IMR-90 (cell line): ENCODE data around the gene FOXS1.

Experiments used
- CEBPB ChIP-seq: IDR thresholded peaks from 2 replicates; pipeline ENCODE4 v1.6.1; 2012; ENCODE audit warnings: low read depth, low read length, improper control_type of control experiment
- FOS ChIP-seq: fragments of 150-350 bp; IDR thresholded peaks from 2 replicates; pipeline ENCODE4 v1.6.1; 2016; ENCODE audit warnings: low read depth, low read length
- MAFK ChIP-seq: IDR thresholded peaks from 2 replicates; pipeline ENCODE4 v1.6.1; 2012; ENCODE audit warnings: low read depth, low read length, improper control_type of control experiment
- MAZ ChIP-seq: IDR thresholded peaks from 2 replicates; pipeline ENCODE4 v1.6.1; 2012; ENCODE audit warnings: low read depth, mild to moderate bottlenecking, low read length, improper control_type of control experiment, moderate library complexity, borderline replicate concordance
- MXI1 ChIP-seq: IDR thresholded peaks from 2 replicates; pipeline ENCODE4 v1.6.1; 2012; ENCODE audit warnings: low read depth, mild to moderate bottlenecking, low read length, moderate library complexity, borderline replicate concordance
- POLR2A ChIP-seq: IDR thresholded peaks from 2 replicates; pipeline ENCODE4 v1.6.1; 2012; ENCODE audit warnings: mild to moderate bottlenecking, low read depth, low read length
- RAD21 ChIP-seq: IDR thresholded peaks from 2 replicates; pipeline ENCODE4 v1.6.1; 2012; ENCODE audit warnings: low read length, improper control_type of control experiment
- RCOR1 ChIP-seq: IDR thresholded peaks from 2 replicates; pipeline ENCODE4 v1.6.1; 2012; ENCODE audit warnings: mild to moderate bottlenecking, low read length, improper control_type of control experiment; ENCODE audit not compliant: insufficient replicate concordance
- TF ChIP-seq, protein P1 (sequence below): conservative IDR thresholded peaks from 2 replicates; pipeline ENCODE4 v1.5.1; 2012; ENCODE audit warnings: mild to moderate bottlenecking, low read depth, low read length, improper control_type of control experiment

DNA sequence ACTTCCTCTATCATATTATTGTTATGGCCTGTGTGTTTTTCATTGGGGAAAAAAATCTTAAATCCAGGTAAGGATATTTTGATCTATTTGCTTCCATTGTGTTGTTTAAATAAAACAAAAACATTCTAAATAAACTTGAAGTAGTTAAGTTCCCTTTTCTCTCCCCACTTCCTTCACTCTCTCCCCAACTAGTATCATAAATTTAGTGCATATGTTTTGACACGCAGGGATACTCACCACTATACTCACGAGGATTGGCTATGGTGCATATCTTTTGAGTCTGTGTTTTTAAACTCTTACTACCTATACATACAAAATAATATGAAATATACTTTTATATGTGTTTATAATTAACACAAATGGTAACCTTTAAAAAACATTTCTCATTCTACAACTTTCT lies 30.3 kb upstream of the FOXS1 start:
- no peak for TF ChIP-seq MAZ
- TF ChIP-seq RAD21, result no peak
- TF ChIP-seq, protein P1, sequence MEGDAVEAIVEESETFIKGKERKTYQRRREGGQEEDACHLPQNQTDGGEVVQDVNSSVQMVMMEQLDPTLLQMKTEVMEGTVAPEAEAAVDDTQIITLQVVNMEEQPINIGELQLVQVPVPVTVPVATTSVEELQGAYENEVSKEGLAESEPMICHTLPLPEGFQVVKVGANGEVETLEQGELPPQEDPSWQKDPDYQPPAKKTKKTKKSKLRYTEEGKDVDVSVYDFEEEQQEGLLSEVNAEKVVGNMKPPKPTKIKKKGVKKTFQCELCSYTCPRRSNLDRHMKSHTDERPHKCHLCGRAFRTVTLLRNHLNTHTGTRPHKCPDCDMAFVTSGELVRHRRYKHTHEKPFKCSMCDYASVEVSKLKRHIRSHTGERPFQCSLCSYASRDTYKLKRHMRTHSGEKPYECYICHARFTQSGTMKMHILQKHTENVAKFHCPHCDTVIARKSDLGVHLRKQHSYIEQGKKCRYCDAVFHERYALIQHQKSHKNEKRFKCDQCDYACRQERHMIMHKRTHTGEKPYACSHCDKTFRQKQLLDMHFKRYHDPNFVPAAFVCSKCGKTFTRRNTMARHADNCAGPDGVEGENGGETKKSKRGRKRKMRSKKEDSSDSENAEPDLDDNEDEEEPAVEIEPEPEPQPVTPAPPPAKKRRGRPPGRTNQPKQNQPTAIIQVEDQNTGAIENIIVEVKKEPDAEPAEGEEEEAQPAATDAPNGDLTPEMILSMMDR, result no peak
- TF ChIP-seq MAFK, result no peak
- TF ChIP-seq POLR2A, result no peak
- no peak for TF ChIP-seq MXI1
- no peak for TF ChIP-seq CEBPB
- TF ChIP-seq RCOR1, result no peak
- no peak for TF ChIP-seq FOS
